HEK293T (cell line): Measurements from ENCODE around the gene NSG1.

Source experiments
- CTCF ChIA-PET: fragments of 350-600 bp; formaldehyde crosslinking; extraction: SDS; loops from one replicate; lab custom pipeline; 2021; ENCODE audit warnings: antibody characterized with exemption, inconsistent platforms; lab: Yijun Ruan, JAX
- POLR2A ChIA-PET: fragments of 350-600 bp; formaldehyde crosslinking; extraction: SDS; loops from one replicate; lab custom pipeline; 2020; ENCODE audit warnings: antibody characterized with exemption, inconsistent platforms; lab: Yijun Ruan, JAX
- DNase-seq: peaks from one replicate; pipeline ENCODE4 v3.0.0; 2012; ENCODE audit warnings: mixed read lengths; ENCODE audit errors: extremely low spot score
- ARNT ChIP-seq: fragments of 450-650 bp; IDR thresholded peaks from 2 replicates; pipeline ENCODE4 v1.6.1; 2017; ENCODE audit warnings: mild to moderate bottlenecking
- BHLHE40 ChIP-seq: fragments of 450-650 bp; IDR thresholded peaks from 2 replicates; pipeline ENCODE4 v1.6.1; 2016; ENCODE audit warnings: mild to moderate bottlenecking, moderate library complexity, borderline replicate concordance
- CTBP1 ChIP-seq: fragments of 450-650 bp; IDR thresholded peaks from 2 replicates; pipeline ENCODE4 v1.6.1; 2016; ENCODE audit warnings: borderline replicate concordance
- ELF4 ChIP-seq: fragments of 450-650 bp; IDR thresholded peaks from 2 replicates; pipeline ENCODE4 v1.6.1; 2017; ENCODE audit warnings: antibody characterized with exemption
- FOXA1 ChIP-seq: fragments of 450-650 bp; IDR thresholded peaks from 2 replicates; pipeline ENCODE4 v1.6.1; 2016; ENCODE audit warnings: mild to moderate bottlenecking
- FOXK2 ChIP-seq: fragments of 450-650 bp; IDR thresholded peaks from 2 replicates; pipeline ENCODE4 v1.6.1; 2016; ENCODE audit warnings: mild to moderate bottlenecking
- FOXM1 ChIP-seq: fragments of 450-650 bp; IDR thresholded peaks from 2 replicates; pipeline ENCODE4 v1.6.1; 2017; ENCODE audit warnings: mild to moderate bottlenecking, borderline replicate concordance
- HDGF ChIP-seq: fragments of 450-650 bp; IDR thresholded peaks from 2 replicates; pipeline ENCODE4 v1.6.1; 2017; ENCODE audit warnings: antibody characterized with exemption, borderline replicate concordance
- L3MBTL2 ChIP-seq: fragments of 450-650 bp; conservative IDR thresholded peaks from 2 replicates; pipeline ENCODE4 v1.6.1; 2016; ENCODE audit warnings: mild to moderate bottlenecking
- LEF1 ChIP-seq: fragments of 450-650 bp; IDR thresholded peaks from 2 replicates; pipeline ENCODE4 v1.6.1; 2017; ENCODE audit warnings: mild to moderate bottlenecking, borderline replicate concordance
- NFRKB ChIP-seq: fragments of 450-650 bp; IDR thresholded peaks from 2 replicates; pipeline ENCODE4 v1.6.1; 2016; ENCODE audit warnings: mild to moderate bottlenecking, moderate library complexity
- SP1 ChIP-seq: fragments of 450-650 bp; IDR thresholded peaks from 2 replicates; pipeline ENCODE4 v1.6.1; 2017
- SUZ12 ChIP-seq: fragments of 450-650 bp; IDR thresholded peaks from 2 replicates; pipeline ENCODE4 v1.6.1; 2016; ENCODE audit warnings: mild to moderate bottlenecking
- TARDBP ChIP-seq: fragments of 450-650 bp; IDR thresholded peaks from 2 replicates; pipeline ENCODE4 v1.6.1; 2016
- ZNF384 ChIP-seq: fragments of 450-650 bp; IDR thresholded peaks from 2 replicates; pipeline ENCODE4 v1.6.1; 2016
- TF ChIP-seq, protein P1 (sequence below): fragments of 450-650 bp; IDR thresholded peaks from 2 replicates; pipeline ENCODE4 v1.6.1; 2016

NSG1 gene

DNA sequence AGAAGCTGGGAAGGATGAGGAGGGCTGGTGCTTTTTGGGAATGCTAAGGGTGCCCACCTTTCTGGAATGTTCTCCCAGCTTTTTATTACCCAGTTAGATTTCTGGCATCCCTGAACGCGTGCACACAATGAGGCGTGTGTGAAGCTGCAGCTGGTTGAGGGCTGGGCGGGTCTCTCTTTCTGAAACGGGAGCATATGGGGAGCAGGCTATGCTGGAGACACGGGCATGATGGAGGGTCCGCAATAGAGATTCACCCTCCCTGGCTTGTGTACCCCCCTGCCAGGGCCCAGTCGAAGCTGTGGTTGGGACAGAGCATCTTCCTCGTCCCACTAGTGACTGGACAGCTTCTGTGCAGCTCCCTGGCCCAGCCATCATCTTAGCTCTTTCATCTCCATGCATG, 8.5 kb downstream of the NSG1 start:
- TF ChIP-seq FOXA1 (no peak), LEF1 (no peak), ELF4 (no peak), BHLHE40 (no peak), TARDBP (no peak), ZNF384 (no peak), FOXM1 (no peak), NFRKB (no peak), SUZ12 (no peak), L3MBTL2 (no peak), SP1 (no peak), ARNT (no peak), HDGF (no peak), CTBP1 (no peak), FOXK2 (no peak)
- TF ChIP-seq, protein P1, sequence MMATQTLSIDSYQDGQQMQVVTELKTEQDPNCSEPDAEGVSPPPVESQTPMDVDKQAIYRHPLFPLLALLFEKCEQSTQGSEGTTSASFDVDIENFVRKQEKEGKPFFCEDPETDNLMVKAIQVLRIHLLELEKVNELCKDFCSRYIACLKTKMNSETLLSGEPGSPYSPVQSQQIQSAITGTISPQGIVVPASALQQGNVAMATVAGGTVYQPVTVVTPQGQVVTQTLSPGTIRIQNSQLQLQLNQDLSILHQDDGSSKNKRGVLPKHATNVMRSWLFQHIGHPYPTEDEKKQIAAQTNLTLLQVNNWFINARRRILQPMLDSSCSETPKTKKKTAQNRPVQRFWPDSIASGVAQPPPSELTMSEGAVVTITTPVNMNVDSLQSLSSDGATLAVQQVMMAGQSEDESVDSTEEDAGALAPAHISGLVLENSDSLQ = no peak
- ChIA-PET CTCF (interaction anchor here (0.7 kb wide), 1 partner anchor 1409 kb away, joined by 3 read pairs; no protein-coding TSS in a partner anchor), POLR2A (interaction anchor here (1.1 kb wide), 1 partner anchor 8 kb away, joined by 3 read pairs; the partner anchor contains the start of gene NSG1)
- no peak for DNase-seq

DNA sequence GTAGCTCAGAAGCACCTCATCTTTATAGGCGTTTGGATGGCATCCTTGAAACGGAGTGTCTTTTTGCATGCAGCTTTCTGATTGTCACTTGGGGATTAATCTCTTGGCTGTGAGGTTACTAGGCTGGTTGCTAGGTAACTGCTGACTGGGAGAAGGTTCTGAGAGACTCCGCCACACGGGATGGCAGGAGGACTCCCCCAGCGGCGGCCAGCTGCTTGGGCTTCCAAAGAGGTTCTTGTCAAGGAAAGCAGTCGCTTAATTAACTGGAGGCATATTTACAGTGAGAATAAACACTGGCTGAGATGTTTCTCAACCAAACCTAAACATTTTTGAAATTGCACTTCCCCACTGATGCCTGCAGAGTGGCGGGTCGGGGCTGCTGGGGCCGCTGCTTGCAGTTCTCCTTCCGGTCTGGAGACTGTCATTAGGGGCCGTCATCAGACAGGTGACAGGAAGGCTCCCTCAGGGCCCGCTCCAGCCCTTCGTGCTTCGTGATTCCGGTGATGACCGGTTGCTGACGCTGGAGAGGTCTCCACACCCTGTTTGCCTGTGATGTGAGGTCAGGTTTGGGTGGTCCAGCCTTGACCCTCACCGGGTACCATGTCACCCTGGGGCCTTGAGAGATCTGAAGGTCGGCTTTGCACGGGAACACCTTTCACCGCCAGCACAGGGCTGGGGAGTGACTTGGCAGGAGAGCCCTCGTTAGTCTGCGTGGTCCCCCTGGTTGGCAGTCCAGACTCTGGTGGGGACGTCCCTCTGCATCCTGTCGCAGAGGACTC, 9.1 kb downstream of the NSG1 start:
- CTCF ChIA-PET = interaction anchor here (0.6 kb wide), 1 partner anchor 93 kb away, joined by 3 read pairs; no protein-coding TSS in a partner anchor
- TF ChIP-seq FOXK2 (no peak), ELF4 (no peak), TARDBP (no peak), FOXM1 (no peak), LEF1 (no peak), FOXA1 (no peak), ZNF384 (no peak), ARNT (no peak), L3MBTL2 (no peak)
- DNase-seq = no peak
- POLR2A ChIA-PET = interaction anchor here (1.1 kb wide), 1 partner anchor 9 kb away, joined by 3 read pairs; the partner anchor contains the start of gene NSG1

DNA sequence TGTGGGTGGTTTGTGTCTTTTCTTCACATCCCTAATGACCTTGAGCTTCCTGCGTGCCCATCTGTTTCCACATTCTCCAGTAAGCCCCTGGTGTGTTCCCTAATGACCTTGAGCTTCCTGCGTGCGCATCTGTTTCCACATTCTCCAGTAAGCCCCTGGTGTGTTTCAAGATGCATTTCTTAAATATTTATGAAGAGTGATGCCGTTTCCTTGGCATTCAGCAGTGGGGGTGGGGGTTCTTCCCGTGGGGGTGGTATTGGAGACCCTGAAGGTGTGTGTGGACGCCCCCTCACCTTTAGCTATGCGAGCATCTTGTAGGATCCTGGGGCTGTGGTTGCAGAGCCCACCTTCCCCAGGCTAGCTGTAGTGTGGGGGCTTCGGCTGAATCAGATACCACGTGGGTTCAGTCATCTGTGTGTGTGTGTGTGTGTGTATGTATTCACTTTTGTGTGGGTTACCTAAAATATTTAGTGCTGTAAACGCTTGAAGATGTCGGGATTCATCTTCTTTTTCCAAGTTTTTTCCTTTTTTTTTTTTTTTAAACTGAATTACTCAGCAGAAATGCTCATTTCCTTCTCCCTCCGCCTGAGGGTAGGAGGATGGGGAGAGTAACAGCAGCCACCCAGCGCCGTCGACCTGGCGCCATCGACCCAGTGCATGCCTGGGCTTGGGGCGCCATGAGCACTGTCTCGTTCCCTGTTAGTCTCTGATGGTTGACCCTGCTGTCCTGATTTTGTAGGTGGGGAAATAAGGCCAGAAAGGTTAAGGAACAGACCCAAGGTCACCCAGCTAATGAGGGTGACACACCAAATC, 9.9 kb downstream of the NSG1 start:
- no peak for DNase-seq
- ChIA-PET POLR2A (no interaction called here), CTCF (interaction anchor here (0.6 kb wide), 1 partner anchor 94 kb away, joined by 3 read pairs; no protein-coding TSS in a partner anchor)
- no peak for TF ChIP-seq L3MBTL2
- TF ChIP-seq BHLHE40 = no peak
- no peak for TF ChIP-seq TARDBP
- TF ChIP-seq CTBP1 = no peak
- no peak for TF ChIP-seq ARNT
- no peak for TF ChIP-seq FOXA1

DNA sequence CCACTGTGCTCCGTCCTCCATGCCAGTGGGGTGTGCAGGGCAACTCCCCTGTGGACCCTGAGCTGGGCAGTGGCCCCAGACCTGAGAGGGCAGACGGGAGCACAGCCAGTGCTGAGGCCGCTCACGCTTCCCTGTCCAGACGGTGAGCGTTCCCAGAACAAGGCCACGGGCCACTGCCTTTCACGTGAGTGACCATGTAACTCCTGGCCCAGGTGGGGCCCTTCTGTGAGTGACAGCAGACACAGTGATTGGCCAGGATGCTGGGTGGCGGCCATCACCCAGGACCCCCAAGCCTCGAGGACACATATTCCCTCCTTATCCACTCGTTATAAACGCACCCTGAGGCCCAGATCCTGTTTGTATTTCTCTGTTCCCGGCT, 10.5 kb downstream of the NSG1 start:
- DNase-seq = no peak
- no peak for TF ChIP-seq NFRKB
- TF ChIP-seq ARNT = no peak
- TF ChIP-seq FOXK2 = no peak
- no peak for TF ChIP-seq FOXA1
- TF ChIP-seq HDGF = no peak
- TF ChIP-seq FOXM1 = no peak
- no peak for TF ChIP-seq CTBP1
- ChIA-PET POLR2A (no interaction called here), CTCF (no interaction called here)

DNA sequence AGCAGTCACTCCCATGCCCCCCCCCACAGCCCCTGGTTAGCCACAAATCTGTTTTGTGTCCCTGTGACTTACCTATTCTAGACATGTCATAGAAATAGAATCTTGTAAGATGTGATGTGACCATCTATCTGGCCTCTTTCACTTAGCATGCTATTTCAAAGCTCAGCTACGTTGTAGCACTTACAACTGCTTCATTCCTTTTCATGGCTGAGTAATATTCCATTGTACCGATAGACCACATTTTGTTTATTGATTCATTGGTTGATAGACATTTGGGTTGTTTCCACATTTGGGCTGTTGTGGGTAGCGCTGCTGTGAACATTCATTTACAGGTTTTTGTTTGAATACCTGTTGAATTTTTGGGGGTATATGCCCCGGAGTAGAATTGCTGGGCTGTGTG, 11.5 kb downstream of the NSG1 start:
- CTCF ChIA-PET = no interaction called here
- no peak for TF ChIP-seq FOXK2
- no peak for TF ChIP-seq TARDBP
- TF ChIP-seq BHLHE40 = no peak
- no peak for TF ChIP-seq ARNT
- TF ChIP-seq FOXA1 = no peak
- no peak for TF ChIP-seq L3MBTL2
- no peak for TF ChIP-seq ELF4
- no peak for TF ChIP-seq NFRKB
- no peak for TF ChIP-seq FOXM1
- no peak for TF ChIP-seq HDGF
- no peak for TF ChIP-seq CTBP1
- TF ChIP-seq, protein P1 = no peak
- no peak for TF ChIP-seq ZNF384
- no peak for TF ChIP-seq SP1
- TF ChIP-seq SUZ12 = no peak
- no peak for TF ChIP-seq LEF1
- POLR2A ChIA-PET = no interaction called here
- no peak for DNase-seq

DNA sequence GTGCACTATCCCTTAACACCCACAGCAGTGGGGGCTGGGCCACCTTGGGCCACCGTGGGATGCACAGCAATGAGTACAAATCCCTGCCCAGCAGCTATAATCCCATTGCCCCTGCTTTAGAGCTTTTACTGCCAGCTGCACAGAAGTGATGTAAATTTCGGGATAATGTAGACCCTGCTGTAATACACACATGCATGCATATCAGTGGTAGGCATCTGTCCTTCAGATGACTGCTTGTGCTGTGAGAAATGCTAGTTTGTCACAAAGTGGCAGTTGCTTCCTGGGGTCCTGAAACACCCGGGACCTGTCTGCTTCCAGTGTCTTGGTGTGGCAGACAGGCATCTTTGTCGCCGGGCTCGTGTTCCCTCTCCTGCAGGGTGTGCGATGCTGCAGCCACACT, 14.1 kb downstream of the NSG1 start:
- no peak for DNase-seq
- TF ChIP-seq FOXM1 (no peak), NFRKB (no peak), SUZ12 (no peak), L3MBTL2 (no peak)
- CTCF ChIA-PET = no interaction called here
- POLR2A ChIA-PET = no interaction called here

DNA sequence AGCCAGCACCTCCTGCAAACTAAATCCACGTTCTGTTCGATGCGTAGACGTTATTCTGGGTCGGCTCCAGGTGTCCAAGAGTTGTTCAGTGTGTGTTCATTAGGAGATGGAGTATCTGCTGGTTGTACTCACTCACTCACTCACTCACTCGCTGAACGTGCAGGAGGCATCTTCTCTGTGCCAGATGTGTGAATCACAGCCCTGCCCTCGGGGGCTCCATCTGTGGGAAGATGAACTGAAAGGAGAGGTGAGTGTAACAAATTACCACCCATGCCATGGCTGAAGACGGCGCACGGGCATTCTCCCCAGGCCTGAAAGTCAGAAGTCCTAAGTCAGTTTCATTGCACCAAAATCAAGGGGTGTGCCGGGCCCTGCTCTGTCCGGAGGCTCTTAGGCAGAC, 16.1 kb downstream of the NSG1 start:
- ChIA-PET POLR2A (no interaction called here), CTCF (no interaction called here)
- DNase-seq = no peak
- TF ChIP-seq ARNT (no peak), NFRKB (no peak), ELF4 (no peak), HDGF (no peak), FOXK2 (no peak), ZNF384 (no peak), LEF1 (no peak), BHLHE40 (no peak), SUZ12 (no peak), TARDBP (no peak), SP1 (no peak), CTBP1 (no peak), L3MBTL2 (no peak), FOXM1 (no peak), FOXA1 (no peak)
- TF ChIP-seq, protein P1 = no peak
